H1 (cell line): ENCODE results near the gene OR8H2.

Source experiments
- ATF3 ChIP-seq: IDR thresholded peaks from 2 replicates; pipeline ENCODE4 v1.6.1; 2011; ENCODE audit warnings: low read depth, mild to moderate bottlenecking, low read length; ENCODE audit not compliant: insufficient read depth
- CTCF ChIP-seq, 3 experiments: IDR thresholded peaks; 1 replicate in 2 of 3; 2 replicates in 1 of 3; pipeline versions ENCODE4 v1.5.1 to v1.6.1; 2011; ENCODE audit warnings: low read length in 3 of 3, mild to moderate bottlenecking in 3 of 3, inconsistent platforms in 2 of 3, low read depth in 1 of 3, moderate library complexity in 1 of 3; ENCODE audit not compliant: insufficient read depth in 1 of 3; ENCODE audit errors: control extremely low read depth in 1 of 3
- JUND ChIP-seq: IDR thresholded peaks from 2 replicates; pipeline ENCODE4 v1.6.1; 2011; ENCODE audit warnings: mild to moderate bottlenecking, improper control_type of control experiment, low read length
- POLR2A ChIP-seq, 2 experiments: IDR thresholded peaks; 1 replicate in 1 of 2; 2 replicates in 1 of 2; pipeline ENCODE4 v1.6.1; 2011; ENCODE audit warnings: low read depth in 2 of 2, low read length in 2 of 2, mild to moderate bottlenecking in 2 of 2; ENCODE audit errors: control extremely low read depth in 1 of 2
- POLR2AphosphoS5 ChIP-seq: IDR thresholded peaks from 2 replicates; pipeline ENCODE4 v1.6.1; 2011; ENCODE audit warnings: low read depth, low read length
- TF ChIP-seq, protein P1 (sequence below): IDR thresholded peaks from 2 replicates; pipeline ENCODE4 v1.6.1; 2011; ENCODE audit warnings: low read length, improper control_type of control experiment

GRCh38 chr11:56089697-56090096 lies 13.8 kb upstream of the OR8H2 start:
- TF ChIP-seq CTCF (IDR thresholded peaks at IDR 0.05; ENCODE audit: control extremely low read depth in 1 of 3, insufficient read depth in 1 of 3, low read depth in 1 of 3, low read length in 3 of 3) (no peak; a peak in 1 of 4 replicates), POLR2AphosphoS5 (no peak), POLR2A (IDR thresholded peaks at IDR 0.05; ENCODE audit: control extremely low read depth in 1 of 2, low read depth in 2 of 2, low read length in 2 of 2) (no peak), ATF3 (no peak), JUND (no peak)
- TF ChIP-seq, protein P1, sequence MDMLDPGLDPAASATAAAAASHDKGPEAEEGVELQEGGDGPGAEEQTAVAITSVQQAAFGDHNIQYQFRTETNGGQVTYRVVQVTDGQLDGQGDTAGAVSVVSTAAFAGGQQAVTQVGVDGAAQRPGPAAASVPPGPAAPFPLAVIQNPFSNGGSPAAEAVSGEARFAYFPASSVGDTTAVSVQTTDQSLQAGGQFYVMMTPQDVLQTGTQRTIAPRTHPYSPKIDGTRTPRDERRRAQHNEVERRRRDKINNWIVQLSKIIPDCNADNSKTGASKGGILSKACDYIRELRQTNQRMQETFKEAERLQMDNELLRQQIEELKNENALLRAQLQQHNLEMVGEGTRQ: no peak
